Ishikawa (cell line): ENCODE data around the gene MCM6.

ENCODE experiments used
- EP300 ChIP-seq: IDR thresholded peaks from 2 replicates; pipeline ENCODE4 v1.6.1; 2012; ENCODE audit warnings: borderline replicate concordance
- FOXM1 ChIP-seq: IDR thresholded peaks from 2 replicates; pipeline ENCODE4 v1.6.1; 2012; ENCODE audit warnings: low read depth, borderline replicate concordance
- NFIC ChIP-seq: IDR thresholded peaks from 2 replicates; pipeline ENCODE4 v1.6.1; 2012
- RAD21 ChIP-seq: IDR thresholded peaks from 2 replicates; pipeline ENCODE4 v1.6.1; 2012; ENCODE audit warnings: low read depth
- TAF1 ChIP-seq: IDR thresholded peaks from 2 replicates; pipeline ENCODE4 v1.6.1; 2012; ENCODE audit warnings: low read depth, mild to moderate bottlenecking

- no peak for TF ChIP-seq RAD21
- TF ChIP-seq TAF1: no peak
- no peak for TF ChIP-seq FOXM1
- TF ChIP-seq EP300: no peak
- no peak for TF ChIP-seq NFIC
These were observed 9.5 kb upstream of the MCM6 start for GRCh38 chr2:135885709-135886108.
